ENCODE measurements around the gene PAM16.

PAM16 gene

DNA sequence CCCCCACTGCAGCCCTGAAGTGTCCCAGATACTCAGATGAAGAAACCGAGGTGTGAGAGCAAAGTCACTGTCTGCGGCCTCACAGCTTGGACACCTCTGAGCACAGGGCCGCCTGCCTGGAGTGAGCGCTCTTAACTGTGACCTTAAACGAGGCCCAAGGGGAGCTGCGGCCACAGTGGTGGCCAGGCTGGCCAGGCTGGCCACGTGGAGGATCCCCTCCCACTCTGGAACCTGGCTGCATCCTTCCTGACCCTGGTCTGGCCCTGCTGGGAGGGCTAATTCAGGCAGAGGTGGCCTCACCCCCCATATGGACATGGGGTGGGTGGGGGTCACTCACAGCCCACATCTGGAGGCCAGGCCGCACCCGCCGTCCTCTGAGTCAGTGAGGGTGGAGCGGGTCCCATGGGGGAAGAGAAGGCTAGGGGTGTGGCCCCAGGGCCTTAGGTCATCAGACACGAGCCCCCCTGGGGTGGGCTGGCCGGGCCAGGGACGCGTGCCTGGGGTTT is 27.1 kb upstream of the PAM16 start:
- H3K4me3 ChIP-seq (ENCODE audit: control insufficient read depth, low read depth, low read length) = no peak overlapping the region
- TF ChIP-seq, protein P1, sequence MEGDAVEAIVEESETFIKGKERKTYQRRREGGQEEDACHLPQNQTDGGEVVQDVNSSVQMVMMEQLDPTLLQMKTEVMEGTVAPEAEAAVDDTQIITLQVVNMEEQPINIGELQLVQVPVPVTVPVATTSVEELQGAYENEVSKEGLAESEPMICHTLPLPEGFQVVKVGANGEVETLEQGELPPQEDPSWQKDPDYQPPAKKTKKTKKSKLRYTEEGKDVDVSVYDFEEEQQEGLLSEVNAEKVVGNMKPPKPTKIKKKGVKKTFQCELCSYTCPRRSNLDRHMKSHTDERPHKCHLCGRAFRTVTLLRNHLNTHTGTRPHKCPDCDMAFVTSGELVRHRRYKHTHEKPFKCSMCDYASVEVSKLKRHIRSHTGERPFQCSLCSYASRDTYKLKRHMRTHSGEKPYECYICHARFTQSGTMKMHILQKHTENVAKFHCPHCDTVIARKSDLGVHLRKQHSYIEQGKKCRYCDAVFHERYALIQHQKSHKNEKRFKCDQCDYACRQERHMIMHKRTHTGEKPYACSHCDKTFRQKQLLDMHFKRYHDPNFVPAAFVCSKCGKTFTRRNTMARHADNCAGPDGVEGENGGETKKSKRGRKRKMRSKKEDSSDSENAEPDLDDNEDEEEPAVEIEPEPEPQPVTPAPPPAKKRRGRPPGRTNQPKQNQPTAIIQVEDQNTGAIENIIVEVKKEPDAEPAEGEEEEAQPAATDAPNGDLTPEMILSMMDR (conservative IDR thresholded peaks at IDR 0.05; ENCODE audit: control insufficient read depth, insufficient read depth, low read depth, low read length) = no peak
- DNase-seq (ENCODE audit: low read depth) = peak; percentile 91

DNA sequence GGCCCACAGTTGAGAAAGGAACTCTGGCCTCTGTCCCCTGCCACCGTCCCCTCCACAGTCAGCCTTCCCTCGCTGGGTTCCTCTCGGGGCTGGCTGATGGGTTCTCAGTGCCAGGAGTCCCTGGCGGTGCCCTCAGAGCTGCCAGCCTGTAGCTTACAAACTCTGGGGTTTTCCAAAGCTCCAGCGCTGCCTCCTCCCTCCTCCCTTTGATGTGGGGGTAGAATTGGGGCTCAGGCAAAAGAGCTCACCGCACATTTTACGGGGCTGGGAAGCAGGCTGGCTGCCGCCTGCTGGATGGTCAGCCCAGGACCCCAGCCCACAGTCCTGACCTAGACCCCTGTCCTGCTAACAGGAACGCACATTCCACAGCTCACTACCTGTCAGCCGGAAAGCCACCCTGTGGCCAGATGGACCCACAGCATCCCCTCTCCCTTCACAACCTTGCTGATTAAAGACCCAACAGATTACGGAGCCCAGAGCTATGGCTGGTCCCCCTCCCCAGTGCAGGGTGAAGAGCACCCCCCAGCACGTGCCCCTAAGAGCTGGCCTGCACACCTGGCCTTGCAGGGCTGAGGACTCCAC is 26.5 kb upstream of the PAM16 start:
- TF ChIP-seq, protein P1 (conservative IDR thresholded peaks at IDR 0.05; ENCODE audit: control insufficient read depth, insufficient read depth, low read depth, low read length) = no peak
- H3K4me3 ChIP-seq (ENCODE audit: control insufficient read depth, low read depth, low read length) = no peak overlapping the region
- DNase-seq (ENCODE audit: low read depth) = no peak

DNA sequence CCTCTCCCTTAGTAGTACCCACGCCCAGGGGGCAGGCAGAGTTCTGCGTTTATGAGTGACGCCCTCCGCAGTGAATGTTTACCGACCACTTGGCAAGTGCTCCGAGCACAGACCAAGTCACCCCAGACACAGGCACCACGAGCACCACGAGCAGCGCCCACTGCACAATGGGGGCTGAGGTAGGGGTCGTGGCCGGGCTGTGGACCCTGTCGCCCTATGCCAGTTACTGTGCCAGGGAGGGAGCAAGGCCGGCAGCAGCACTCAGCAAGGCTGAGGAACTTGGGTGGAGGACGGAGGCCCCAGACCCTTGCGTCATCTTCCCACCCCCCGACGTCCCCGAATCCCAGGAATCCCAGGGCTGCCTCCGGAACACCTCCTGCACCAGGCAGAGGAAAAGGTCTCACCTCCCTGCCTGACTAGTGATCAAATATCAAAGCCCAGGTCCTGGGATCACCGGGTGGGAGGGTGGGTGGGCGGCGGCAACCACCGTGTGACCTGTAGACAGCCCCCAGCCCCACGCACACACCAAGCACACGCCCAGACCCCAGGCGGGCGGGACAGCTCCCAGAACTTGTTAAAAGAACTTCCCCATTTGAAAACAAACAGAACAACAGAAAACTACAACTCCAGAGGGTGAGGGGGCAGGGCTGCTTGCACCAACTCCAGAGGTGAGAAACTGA is 25.9 kb upstream of the PAM16 start:
- peak overlapping the region; percentile 6 for H3K4me3 ChIP-seq (ENCODE audit: control insufficient read depth, low read depth, low read length)
- TF ChIP-seq, protein P1 (conservative IDR thresholded peaks at IDR 0.05; ENCODE audit: control insufficient read depth, insufficient read depth, low read depth, low read length) = no peak
- peak; percentile 62 for DNase-seq (ENCODE audit: low read depth)

DNA sequence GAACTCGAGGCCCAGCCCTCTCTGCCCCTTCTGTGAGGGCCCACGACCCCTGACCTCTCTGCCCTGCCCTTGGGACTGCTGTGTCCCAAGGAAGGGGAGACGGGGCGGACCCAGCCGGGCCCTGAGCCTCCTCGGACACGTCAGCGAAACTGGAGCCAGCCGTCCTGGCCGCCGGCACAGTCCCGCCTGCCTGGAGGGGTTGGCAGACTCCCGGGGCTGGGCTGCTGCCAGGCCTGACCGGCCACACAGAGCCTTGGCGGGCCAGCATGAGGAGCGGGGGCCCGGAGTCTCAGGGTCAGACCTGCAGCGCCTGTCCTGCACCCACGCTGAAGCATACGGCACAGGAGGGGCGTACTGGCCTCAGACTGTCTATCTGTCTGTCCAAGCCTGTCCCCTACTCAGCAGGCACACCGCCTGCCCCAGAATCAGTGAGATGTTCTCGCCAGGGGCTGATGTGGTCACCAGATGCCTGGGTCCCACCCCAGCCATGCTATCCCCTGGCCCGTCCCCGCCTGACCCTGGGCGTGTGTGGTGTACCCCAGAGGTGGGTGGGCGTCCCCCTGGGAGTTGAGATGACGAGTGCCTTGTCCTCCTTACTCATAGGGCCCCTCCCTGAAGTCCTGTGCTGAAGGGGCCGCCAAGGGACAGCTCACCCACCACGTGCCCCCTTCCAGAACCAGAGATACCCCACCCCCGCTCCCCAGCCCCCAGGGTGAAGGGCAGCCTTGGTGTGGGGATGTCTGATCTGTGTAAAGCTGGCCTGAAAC is 25.2 kb upstream of the PAM16 start:
- TF ChIP-seq, protein P1 (conservative IDR thresholded peaks at IDR 0.05; ENCODE audit: control insufficient read depth, insufficient read depth, low read depth, low read length) = no peak
- DNase-seq (ENCODE audit: low read depth) = peak; percentile 95
- peak overlapping the region; percentile 15 for H3K4me3 ChIP-seq (ENCODE audit: control insufficient read depth, low read depth, low read length)

DNA sequence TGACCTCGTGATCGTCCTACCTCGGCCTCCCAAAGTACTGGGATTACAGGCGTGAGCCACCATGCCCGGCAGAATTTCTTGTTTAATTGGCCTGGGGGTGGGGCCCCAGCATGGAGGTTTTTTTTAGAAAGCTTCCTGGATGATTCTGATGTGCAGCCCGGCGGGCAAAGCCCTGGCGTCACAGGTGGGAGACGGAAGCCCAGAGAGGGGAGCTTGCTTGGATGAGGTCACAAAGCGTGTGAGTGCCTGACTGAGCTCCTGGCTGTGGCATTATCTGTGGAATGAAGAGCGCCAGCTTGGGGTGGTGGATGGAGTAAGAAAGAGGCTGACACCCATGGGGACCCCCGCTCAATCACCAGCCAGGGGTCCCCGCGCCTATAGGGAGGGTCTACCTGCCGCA is 24.6 kb upstream of the PAM16 start:
- TF ChIP-seq, protein P1 (conservative IDR thresholded peaks at IDR 0.05; ENCODE audit: control insufficient read depth, insufficient read depth, low read depth, low read length) = no peak
- DNase-seq (ENCODE audit: low read depth) = peak; percentile 66
- peak overlapping the region; percentile 6 for H3K4me3 ChIP-seq (ENCODE audit: control insufficient read depth, low read depth, low read length)

DNA sequence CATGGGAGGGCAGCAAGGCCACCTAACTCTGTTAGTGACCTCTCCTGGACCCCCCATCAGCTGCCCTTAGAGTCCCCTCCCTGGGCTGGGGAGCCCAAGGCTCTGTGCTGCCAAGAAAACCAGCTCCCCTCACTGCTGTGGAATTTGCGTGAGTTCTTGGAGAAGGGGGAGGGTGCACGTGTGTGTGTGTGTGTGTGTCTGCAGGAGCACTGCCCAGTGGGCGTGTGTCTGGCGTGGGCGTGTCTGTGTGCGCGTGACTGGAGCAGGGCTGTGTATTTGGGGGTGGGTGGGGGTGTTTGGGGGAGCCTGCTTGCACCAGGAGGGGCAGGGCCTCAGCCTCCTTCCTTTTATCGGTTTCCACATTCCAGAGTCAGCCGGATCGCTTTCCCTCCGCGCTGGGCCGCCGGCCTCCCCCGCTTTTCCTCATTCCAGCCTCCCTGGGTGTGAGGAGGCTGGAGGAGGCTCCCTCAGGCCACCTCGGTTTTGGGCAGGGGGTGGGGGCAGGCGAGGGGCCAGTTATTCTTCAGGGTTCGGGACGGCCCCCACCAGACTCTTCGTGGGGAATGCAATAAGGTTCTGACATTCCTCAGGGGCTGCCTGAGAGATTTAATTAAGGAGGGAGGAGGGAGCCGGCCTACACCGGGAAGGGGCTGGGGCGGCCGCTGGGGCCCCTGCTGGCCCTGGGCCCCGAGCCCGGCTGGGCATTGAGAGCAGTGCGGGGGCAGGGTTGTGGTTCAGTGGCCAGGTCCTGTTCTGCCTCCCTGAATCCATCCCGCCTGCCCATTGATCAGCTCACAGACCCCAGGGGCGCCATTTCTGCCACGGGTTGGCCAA is 23.0 kb upstream of the PAM16 start:
- peak overlapping the region; percentile 89 for H3K4me3 ChIP-seq (ENCODE audit: control insufficient read depth, low read depth, low read length)
- DNase-seq (ENCODE audit: low read depth) = peak; percentile 95
- TF ChIP-seq, protein P1 (conservative IDR thresholded peaks at IDR 0.05; ENCODE audit: control insufficient read depth, insufficient read depth, low read depth, low read length) = no peak

Measured in fibroblast of mammary gland (primary cell).